HG03045 (cell line): ENCODE measurements around the gene FOXE1.

Source experiments
- ATAC-seq: cut with Tn5 transposase; IDR thresholded peaks from one replicate; pipeline ENCODE4 v1.9.1; 2021; ENCODE audit warnings: mild to moderate bottlenecking, moderate library complexity; ENCODE audit not compliant: unreplicated experiment

Gene FOXE1

DNA sequence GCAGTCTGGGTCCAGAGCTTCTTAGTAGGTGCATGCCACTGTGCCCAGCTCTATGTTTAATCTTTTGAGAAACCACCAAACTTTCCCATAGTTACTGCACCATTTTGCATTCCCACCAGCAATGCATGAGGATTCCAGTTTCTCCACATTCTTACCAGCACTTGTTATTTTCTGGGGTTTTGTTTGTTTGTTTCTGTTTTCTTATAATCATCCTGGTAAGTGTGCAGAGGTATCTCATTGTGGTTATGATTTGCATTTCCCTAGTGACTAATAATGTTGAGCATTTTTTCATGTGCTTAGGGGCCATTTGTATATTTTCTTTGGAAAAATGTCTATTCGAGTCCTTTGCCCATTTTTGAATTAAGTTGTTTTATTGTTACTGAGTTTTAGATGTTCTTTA lies 11.4 kb downstream of the FOXE1 start:
- no peak for ATAC-seq

- no peak for ATAC-seq
Observed at GRCh38 chr9:97866300-97866699, 13.3 kb downstream of the FOXE1 start.

- no peak for ATAC-seq
Observed at GRCh38 chr9:97866848-97867247, 13.8 kb downstream of the FOXE1 start.

GRCh38 chr9:97868859-97869258 lies 15.8 kb downstream of the FOXE1 start:
- ATAC-seq, result no peak

DNA sequence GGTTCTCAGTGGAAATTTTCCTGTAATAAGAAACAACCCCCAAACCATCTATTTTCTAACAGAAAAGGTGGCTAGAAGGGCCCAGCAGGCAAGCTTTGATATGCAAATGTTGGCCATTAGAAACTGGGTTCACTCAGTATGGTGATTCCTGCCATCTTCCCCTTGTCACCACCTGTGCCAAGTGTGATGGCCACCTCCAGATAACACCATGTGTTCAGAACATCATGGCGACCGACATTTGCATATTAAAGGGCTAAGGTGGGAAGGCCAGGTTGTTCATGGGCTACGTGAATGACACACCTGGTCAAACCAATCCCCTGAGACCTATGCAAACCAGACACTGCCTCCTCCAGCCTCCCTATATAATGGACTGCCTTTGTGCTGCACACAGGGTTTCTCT lies 20.4 kb downstream of the FOXE1 start:
- no peak for ATAC-seq

DNA sequence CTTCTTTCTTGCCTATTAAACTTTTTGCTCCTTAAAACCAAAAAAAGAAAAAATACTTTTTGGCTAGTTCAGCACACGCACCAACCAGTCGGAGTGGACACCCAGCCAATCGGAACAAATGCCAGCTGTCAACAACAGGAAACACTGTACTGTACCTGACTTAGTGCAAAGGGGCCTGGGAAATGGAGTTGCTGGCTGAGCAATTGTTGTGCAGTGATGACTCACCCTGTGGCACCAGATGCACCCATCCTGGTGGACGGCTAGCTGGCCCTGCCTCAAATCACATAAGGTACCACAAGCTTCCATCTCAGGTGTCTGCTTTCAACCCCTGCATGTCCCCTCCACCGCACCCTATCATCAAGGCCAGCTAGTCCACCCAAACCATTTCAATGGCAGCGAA lies 20.9 kb downstream of the FOXE1 start:
- ATAC-seq, result no peak

- ATAC-seq, result no peak
Observed at GRCh38 chr9:97874624-97875023, 21.6 kb downstream of the FOXE1 start.

DNA sequence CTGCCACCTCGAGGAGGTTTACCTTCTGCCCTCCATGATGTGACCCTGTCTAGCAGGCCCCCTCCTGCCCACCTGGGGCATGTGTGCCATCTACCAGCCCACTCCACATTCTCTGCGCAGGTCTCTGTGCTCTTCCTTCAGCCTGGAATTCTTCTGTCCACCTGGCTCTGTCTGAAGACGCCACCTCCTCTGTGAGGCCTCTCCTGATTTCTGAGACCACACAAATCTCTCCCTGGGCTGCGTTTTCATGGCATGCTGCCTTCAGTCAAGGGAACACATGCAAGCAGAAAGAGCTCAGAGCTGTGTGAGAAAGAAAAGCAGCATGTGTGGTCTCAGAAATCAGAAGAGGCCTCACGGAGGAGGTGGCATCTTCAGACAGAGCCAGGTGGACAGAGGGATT lies 22.1 kb downstream of the FOXE1 start:
- no peak for ATAC-seq

GRCh38 chr9:97876061-97876460 lies 23.0 kb downstream of the FOXE1 start:
- no peak for ATAC-seq

DNA sequence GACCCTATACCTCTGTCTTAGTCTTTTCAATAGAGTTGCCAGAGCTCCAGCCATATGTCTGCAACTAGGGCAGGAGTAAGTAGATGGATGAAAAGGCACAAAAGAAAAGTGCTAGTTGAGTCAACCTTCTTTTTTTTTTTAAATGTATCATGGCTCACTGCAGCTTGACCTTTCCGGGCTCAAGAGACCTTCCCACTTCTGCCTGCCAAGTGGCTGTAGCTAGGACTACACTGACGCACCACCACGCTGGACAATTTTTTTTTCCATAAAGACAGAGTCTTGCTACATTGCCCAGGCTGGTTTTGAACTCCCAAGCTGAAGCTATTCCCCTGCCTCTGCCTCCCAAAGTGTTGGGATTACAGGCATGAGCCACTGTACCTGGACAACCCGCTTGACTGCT lies 27.3 kb downstream of the FOXE1 start:
- no peak for ATAC-seq

- no peak for ATAC-seq
Observed at GRCh38 chr9:97889941-97890887, 37.2 kb downstream of the FOXE1 start.

DNA sequence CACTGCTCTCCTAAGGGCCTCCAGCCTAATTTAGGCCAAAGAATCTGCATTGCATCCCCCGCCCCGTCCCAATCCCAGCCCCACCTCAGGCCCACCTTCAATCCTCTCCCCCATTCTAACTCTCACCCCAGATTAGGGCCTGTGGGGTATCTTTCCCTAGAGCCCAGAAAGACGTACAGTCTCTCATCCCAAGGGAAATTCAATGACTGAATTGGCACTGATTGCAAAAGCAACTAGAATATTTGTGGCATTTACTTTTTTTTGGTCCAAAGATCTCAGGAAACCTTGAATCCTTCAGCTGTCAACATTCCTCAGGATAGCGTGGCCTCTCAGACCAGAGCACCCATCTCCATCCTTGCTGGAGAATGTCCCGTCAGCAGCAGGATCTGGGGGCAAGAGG lies 38.7 kb downstream of the FOXE1 start:
- no peak for ATAC-seq

DNA sequence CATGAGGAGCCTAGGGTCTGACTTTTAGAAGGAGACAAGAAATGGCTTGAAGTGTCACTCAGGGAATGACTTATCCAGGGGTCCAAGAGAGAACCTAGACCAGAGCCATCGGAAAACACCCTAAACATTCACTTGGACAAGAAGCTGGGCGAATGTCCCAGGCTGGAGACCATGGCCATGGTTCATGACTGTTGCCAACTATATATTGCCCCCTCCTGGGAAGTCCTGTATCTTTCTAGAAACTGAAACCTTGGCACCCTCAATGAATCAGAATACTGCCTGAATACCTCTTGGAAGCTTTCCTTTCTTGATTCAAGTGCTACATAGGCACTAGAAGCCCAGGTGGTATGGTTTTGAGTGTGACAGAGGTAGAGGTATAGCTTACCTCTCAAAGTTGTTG lies 39.4 kb downstream of the FOXE1 start:
- no peak for ATAC-seq

- no peak for ATAC-seq
Observed at GRCh38 chr9:97895211-97895610, 42.2 kb downstream of the FOXE1 start.

DNA sequence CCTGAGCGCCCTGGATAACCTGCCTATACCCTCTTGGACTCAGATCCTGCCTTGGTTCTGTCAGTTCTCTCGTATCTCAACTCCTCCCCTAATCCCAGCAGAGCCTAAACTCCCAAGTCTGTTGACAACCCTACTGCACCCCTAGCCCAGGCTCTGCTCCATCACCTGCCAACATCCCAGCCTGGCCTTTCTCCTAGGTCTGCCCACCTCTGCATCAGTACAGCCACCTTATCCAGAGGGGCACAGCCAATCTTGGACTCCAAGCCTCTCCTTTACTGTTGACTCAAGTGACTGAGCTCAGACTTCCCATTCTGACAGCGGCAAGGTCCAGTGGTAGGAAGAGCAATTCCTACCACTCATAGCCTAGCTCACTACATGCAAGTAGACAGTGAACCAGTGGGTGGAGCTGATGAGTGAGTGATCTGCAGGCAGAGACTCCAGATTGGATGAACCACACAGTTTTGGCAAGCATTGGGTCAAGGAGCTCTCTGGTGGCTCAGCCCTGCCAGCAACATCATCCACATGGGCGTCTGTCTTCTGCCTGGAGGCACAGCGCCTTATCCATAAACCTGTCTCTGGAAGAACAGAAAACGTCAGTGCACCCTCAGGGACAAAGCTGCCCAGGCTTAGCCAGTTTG lies 42.8 kb downstream of the FOXE1 start:
- no peak for ATAC-seq

DNA sequence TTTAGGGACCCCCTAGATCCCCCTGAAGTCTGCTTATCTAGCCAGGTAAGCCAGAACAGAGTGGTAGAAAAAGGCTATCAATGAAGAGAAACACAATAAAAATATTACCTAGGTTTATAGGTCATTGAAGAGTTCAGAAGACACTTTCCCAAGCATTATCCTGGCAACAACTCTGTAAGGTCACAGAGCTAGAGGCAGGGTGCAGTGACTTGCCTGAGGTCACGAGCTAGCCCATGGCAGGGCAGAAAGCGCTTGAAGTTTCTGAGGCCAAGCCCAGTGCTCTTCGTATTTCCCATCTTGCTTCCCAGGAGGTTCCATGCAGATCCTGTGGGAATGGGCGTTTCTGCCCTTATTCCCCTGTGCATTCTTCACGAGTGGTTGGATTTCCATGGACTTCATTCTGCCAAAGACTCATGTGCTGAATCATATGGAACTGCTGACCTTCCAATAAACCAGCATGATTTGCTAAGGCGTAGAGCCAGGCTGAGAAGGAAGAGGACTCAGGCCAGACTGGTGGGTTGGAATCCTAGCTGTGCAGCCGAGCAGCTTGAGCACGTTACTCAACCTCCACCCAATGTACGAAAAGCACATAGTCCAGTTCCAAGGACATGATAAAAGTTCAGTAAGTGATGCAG lies 47.2 kb downstream of the FOXE1 start:
- ATAC-seq, result no peak

- ATAC-seq, result no peak
Observed at GRCh38 chr9:97900738-97901565, 47.9 kb downstream of the FOXE1 start.

GRCh38 chr9:97903177-97903576 lies 50.2 kb downstream of the FOXE1 start:
- no peak for ATAC-seq

GRCh38 chr9:97904725-97905124 lies 51.7 kb downstream of the FOXE1 start:
- ATAC-seq, result no peak

DNA sequence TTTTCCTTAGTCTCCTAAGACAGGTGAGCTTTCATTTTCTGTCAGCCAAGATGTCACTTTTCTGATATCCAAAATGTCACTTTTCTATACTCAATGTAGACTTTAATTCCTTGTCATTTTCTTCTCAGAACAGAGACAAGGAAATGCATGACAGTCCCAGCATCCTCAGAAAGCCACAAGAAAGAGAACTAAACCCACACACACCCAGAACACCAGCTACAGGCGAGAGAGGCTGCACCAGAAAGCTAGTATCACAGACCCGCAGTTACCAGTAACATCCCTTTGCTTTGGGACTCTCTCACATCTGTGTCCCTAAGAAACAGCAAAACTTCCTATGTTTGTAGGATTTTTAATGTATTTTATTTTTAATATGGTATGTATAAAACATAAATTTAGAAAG lies 52.2 kb downstream of the FOXE1 start:
- no peak for ATAC-seq
